Measurements from ENCODE around the gene ZNF547. TPM values are rescaled to one million over a fixed set of nuclear protein-coding genes. Genes with fewer than 3 reads are reported as not detected.

Gene ZNF547
- total RNA-seq, 2 experiments from 2014 or later = 4.6 TPM

Other genes with a start within 250 kb of the ZNF547 start
- not detected for gene USP29, start 243.6 kb upstream of the ZNF547 start, total RNA-seq
- not detected for gene ZIM3, start 218.3 kb upstream of the ZNF547 start, total RNA-seq
- not detected for gene DUXA, start 196.1 kb upstream of the ZNF547 start, total RNA-seq
- gene ZNF264, start 172.1 kb upstream of the ZNF547 start, total RNA-seq = 10 to 100 TPM; 30.9 to 37.4 TPM
- gene AURKC, start 132.5 kb upstream of the ZNF547 start, total RNA-seq = 1 to 10 TPM in 1 of 2 experiments, under 1 TPM in 1; 0.81 to 1.9 TPM
- 10 to 100 TPM; 10.9 to 11.2 TPM for gene ZNF805, start 122.9 kb upstream of the ZNF547 start, total RNA-seq
- 10 to 100 TPM; 41.3 to 45.0 TPM for gene ZNF460, start 83.1 kb upstream of the ZNF547 start, total RNA-seq
- 1 to 10 TPM; 8.7 to 9.1 TPM for gene ZNF543, start 43.1 kb upstream of the ZNF547 start, total RNA-seq
- 1 to 10 TPM; 9.0 TPM for gene ZNF304, start 12.3 kb upstream of the ZNF547 start, total RNA-seq
- 10 to 100 TPM in 1 of 2 experiments, 1 to 10 TPM in 1; 9.0 to 10.3 TPM for gene TRAPPC2B, start within 50 bp of the ZNF547 start, total RNA-seq
- 10 to 100 TPM; 29.1 to 31.8 TPM for gene ZNF548, start 26.3 kb downstream of the ZNF547 start, total RNA-seq
- gene ZNF17, start 47.6 kb downstream of the ZNF547 start, total RNA-seq = 10 to 100 TPM; 14.3 to 15.7 TPM
- gene ZNF749, start 71.8 kb downstream of the ZNF547 start, total RNA-seq = 10 to 100 TPM; 11.2 to 12.5 TPM
- under 1 TPM; 0.15 to 0.21 TPM for gene VN1R1, start 93.6 kb downstream of the ZNF547 start, total RNA-seq
- 1 to 10 TPM; 9.0 to 9.2 TPM for gene ZNF772, start 114.0 kb downstream of the ZNF547 start, total RNA-seq
- 10 to 100 TPM in 1 of 2 experiments, 1 to 10 TPM in 1; 9.8 to 11.4 TPM for gene ZNF419, start 124.2 kb downstream of the ZNF547 start, total RNA-seq
- gene ZNF773, start 136.4 kb downstream of the ZNF547 start, total RNA-seq = 10 to 100 TPM; 10.6 to 11.0 TPM
- 1 to 10 TPM; 9.0 to 9.1 TPM for gene ZNF549, start 163.8 kb downstream of the ZNF547 start, total RNA-seq
- gene ZNF550, start 196.3 kb downstream of the ZNF547 start, total RNA-seq = 10 to 100 TPM; 12.6 to 16.0 TPM
- gene ZNF416, start 215.4 kb downstream of the ZNF547 start, total RNA-seq = 1 to 10 TPM; 7.2 to 7.8 TPM
- 1 to 10 TPM; 8.2 to 8.4 TPM for gene ZIK1, start 220.6 kb downstream of the ZNF547 start, total RNA-seq
- 10 to 100 TPM; 10.3 to 12.1 TPM for gene ZNF530, start 236.3 kb downstream of the ZNF547 start, total RNA-seq

All from activated CD4-positive, alpha-beta T cell treated with anti-CD3 and anti-CD28 coated beads, Interleukin-2, amount 10 ng/mL, durations not matched to agents 7 days and 5 days (primary cell).